Measurements from ENCODE around the gene EEFSEC. TPM values are rescaled to one million over a fixed set of nuclear protein-coding genes. Genes with fewer than 3 reads are reported as not detected.

Gene EEFSEC
- total and polyA plus RNA-seq, 2 of the 4 experiments (the other 2 are of a cell fraction) = 4.5 to 9.3 TPM

- CTCF ChIA-PET = no interaction called here
- Histone ChIP-seq H3K27me3 (ENCODE audit: control insufficient read depth, insufficient read depth, low read length) (no peaks in the 10 kb centered on the region), H3K9me1 (ENCODE audit: insufficient read depth, low read length) (peaks cover 22% of the 10 kb centered on the region; the same call in 1 of the 2 replicates), H3K4me3 (ENCODE audit: insufficient read depth, low read depth, low read length) (no peak overlapping the region), H3K36me3 (ENCODE audit: control insufficient read depth, insufficient read depth, low read length) (0 out of 2 replicates have a peak, but pooled peaks cover under 1% of the 10 kb centered on the region), H2AK5ac (ENCODE audit: low read depth, low read length) (no peak overlapping the region), H3K18ac (ENCODE audit: low read depth, low read length) (no peak overlapping the region), H3K79me1 (ENCODE audit: low read depth in 1 of 2, low read length in 2 of 2) (peaks cover 0 to 16% of the 10 kb centered on the region in 2 experiments; a peak in 1 of 4 replicates), H3K56ac (ENCODE audit: extremely low read depth, insufficient read depth, low read length) (no peak overlapping the region), H4K20me1 (ENCODE audit: insufficient read depth, low read length) (peaks cover 29% of the 10 kb centered on the region), H3K9ac (ENCODE audit: low read depth, low read length) (no peak overlapping the region), H4K8ac (ENCODE audit: low read depth in 2 of 2, low read length in 2 of 2) (no peak overlapping the region), H3K27ac (ENCODE audit: insufficient read depth, low read length) (no peak overlapping the region), H3K14ac (replicated peaks; ENCODE audit: low read depth, low read length) (no peak overlapping the region), H4K91ac (ENCODE audit: insufficient read depth, low read depth, low read length) (no peak overlapping the region), H2BK5ac (ENCODE audit: low read depth, low read length, poor library complexity, severe bottlenecking) (no peak overlapping the region), H3K9me3 (ENCODE audit: control insufficient read depth, insufficient read depth, low read length) (no peaks in the 10 kb centered on the region), H4K5ac (ENCODE audit: low read depth, low read length) (no peak overlapping the region), H2AK9ac (replicated peaks; ENCODE audit: low read depth, low read length, poor library complexity) (no peak overlapping the region), H3K23ac (ENCODE audit: low read depth, low read length) (no peak overlapping the region), H2BK15ac (ENCODE audit: low read depth, low read length) (no peak overlapping the region), H2AFZ (replicated peaks; ENCODE audit: low read length, poor library complexity) (no peak overlapping the region), H3K4me2 (ENCODE audit: low read depth, low read length) (no peak overlapping the region), H3K4me1 (ENCODE audit: control insufficient read depth, insufficient read depth, low read length) (peaks cover 29% of the 10 kb centered on the region), H2BK20ac (ENCODE audit: low read depth, low read length) (no peak overlapping the region), H3K4ac (ENCODE audit: low read depth, low read length) (no peak overlapping the region), H2BK120ac (ENCODE audit: low read depth, low read length) (no peak overlapping the region)
- DNase-seq (no peak), ATAC-seq (ENCODE audit: low read depth) (no peak)
- no peak for TF ChIP-seq FOS (IDR thresholded peaks at IDR 0.05; ENCODE audit: low read depth, low read length)
- TF ChIP-seq SMC3 (IDR thresholded peaks at IDR 0.05; ENCODE audit: low read depth, low read length) = no peak
- no peak for TF ChIP-seq RAD21 (IDR thresholded peaks at IDR 0.05; ENCODE audit: low read length)
- TF ChIP-seq CEBPB (IDR thresholded peaks at IDR 0.05; ENCODE audit: low read depth, low read length) = no peak
- no peak for TF ChIP-seq RCOR1 (IDR thresholded peaks at IDR 0.05; ENCODE audit: insufficient replicate concordance, low read length)
- intact Hi-C loops (cut with micrococcal nuclease) = no loop called here
- WGBS, 2 experiments (ENCODE audit: extremely low coverage in 2 of 2, insufficient read length in 1 of 2) = 100% methylated on average over 2 of the region's 6 CpGs; no CpG with 5 or more reads in 1 of the 2 experiments
- in situ Hi-C loops (cut with MboI; ENCODE audit: low sequenced_read_pairs) = no loop called here
- dilution Hi-C loops (cut with HindIII; ENCODE audit: low sequenced_read_pairs, unreplicated experiment) = no loop called here
- POLR2A ChIA-PET (ENCODE audit: unreplicated experiment) = no interaction called here
- BruUV-seq (replicated peaks) = no TSS peak
These were observed 204.3 kb downstream of the EEFSEC start for GRCh38 chr3:128357538-128357937.
